Fibroblast of lung (primary cell): ENCODE data around the gene PXYLP1. TPM values are rescaled to one million over a fixed set of nuclear protein-coding genes. Genes with fewer than 3 reads are reported as not detected.
A peak's percentile ranks its signal among the peaks of the same experiment; 100 is the strongest.

Experiments used
- DNase-seq, 2 donors: peaks; one replicate each; pipeline versions ENCODE4 v3.0.0 to v3.0.0-alpha.2; 2010; ENCODE audit warnings: low read depth in 2 of 2
- H2AFZ ChIP-seq: 2 replicates; pipeline ENCODE4 v1.5.1; 2012; ENCODE audit warnings: low read length, control low read depth, inconsistent platforms
- H3K27ac ChIP-seq: 2 replicates; pipeline ENCODE4 v1.5.1; 2011; ENCODE audit warnings: low read length, control low read depth; ENCODE audit not compliant: insufficient read depth
- H3K27me3 ChIP-seq: 2 replicates; pipeline ENCODE4 v1.5.1; 2011; ENCODE audit warnings: mild to moderate bottlenecking, low read length; ENCODE audit not compliant: control insufficient read depth, insufficient read depth
- H3K36me3 ChIP-seq: 2 replicates; pipeline ENCODE4 v1.5.1; 2011; ENCODE audit warnings: low read length; ENCODE audit not compliant: control insufficient read depth, insufficient read depth
- H3K4me1 ChIP-seq: 2 replicates; pipeline ENCODE4 v1.5.1; 2011; ENCODE audit warnings: low read length; ENCODE audit not compliant: control insufficient read depth, insufficient read depth; ENCODE audit errors: extremely low read depth
- H3K4me2 ChIP-seq: 2 replicates; pipeline ENCODE4 v1.5.1; 2011; ENCODE audit warnings: low read length, control low read depth; ENCODE audit not compliant: insufficient read depth; ENCODE audit errors: extremely low read depth
- H3K4me3 ChIP-seq, 4 experiments: fragments of 200-600 bp in 1 of 4; sonication (generic) in 1 of 4; replicated peaks in 1 of 4; 2 replicates each; pipeline ENCODE4 v1.5.1; 2011 to 2016; ENCODE audit warnings: low read length in 4 of 4, low read depth in 3 of 4, mild to moderate bottlenecking in 3 of 4, control low read depth in 2 of 4, inconsistent platforms in 1 of 4, mixed read lengths in 1 of 4; ENCODE audit not compliant: insufficient read depth in 1 of 4; ENCODE audit errors: control extremely low read depth in 1 of 4
- H3K79me2 ChIP-seq: 2 replicates; pipeline ENCODE4 v1.5.1; 2012; ENCODE audit warnings: mild to moderate bottlenecking, low read length, inconsistent platforms; ENCODE audit not compliant: control insufficient read depth, insufficient read depth
- H3K9ac ChIP-seq: 2 replicates; pipeline ENCODE4 v1.5.1; 2011; ENCODE audit warnings: mild to moderate bottlenecking, low read length, control low read depth; ENCODE audit not compliant: insufficient read depth
- H3K9me3 ChIP-seq: 2 replicates; pipeline ENCODE4 v1.5.1; 2012; ENCODE audit warnings: low read depth, low read length; ENCODE audit not compliant: control insufficient read depth, insufficient read depth
- H4K20me1 ChIP-seq: 2 replicates; pipeline ENCODE4 v1.5.1; 2011; ENCODE audit warnings: low read length; ENCODE audit not compliant: control insufficient read depth, insufficient read depth; ENCODE audit errors: extremely low read depth
- EZH2 ChIP-seq: IDR thresholded peaks from 2 replicates; pipeline ENCODE4 v1.5.1; 2012; ENCODE audit warnings: low read length, control low read depth, mild to moderate bottlenecking; ENCODE audit errors: missing control alignments
- polyA plus RNA-seq, 2 donors: library from polyadenylated mRNA; depleted of rRNA in 1 of 2; stranded (reverse) in 1 of 2; unstranded in 1 of 2; fragments of >200 nt; gene quantifications; 2 replicates each; pipeline ENCODE4 v1.2.1, GENCODE V29; 2011 to 2012; ENCODE audit warnings: missing spikeins in 1 of 2
- total RNA-seq: library from RNA; depleted of rRNA; stranded (reverse); fragments of >200 nt; gene quantifications from 2 replicates; pipeline ENCODE4 v1.2.1, GENCODE V29; 2014
- TF ChIP-seq, protein P1 (sequence below), 2 donors: IDR thresholded peaks in 1 of 2; conservative IDR thresholded peaks in 1 of 2; 1 replicate in 1 of 2; 2 replicates in 1 of 2; pipeline ENCODE4 v1.5.1; 2011 to 2012; ENCODE audit warnings: low read length in 2 of 2, control low read depth in 1 of 2, inconsistent platforms in 1 of 2, low read depth in 1 of 2, mild to moderate bottlenecking in 1 of 2

The PXYLP1 gene
- total and polyA plus RNA-seq, 2 donors (not counting 1 experiment from before 2014, with no cell fraction given), result 5.1 to 7.0 TPM

DNA sequence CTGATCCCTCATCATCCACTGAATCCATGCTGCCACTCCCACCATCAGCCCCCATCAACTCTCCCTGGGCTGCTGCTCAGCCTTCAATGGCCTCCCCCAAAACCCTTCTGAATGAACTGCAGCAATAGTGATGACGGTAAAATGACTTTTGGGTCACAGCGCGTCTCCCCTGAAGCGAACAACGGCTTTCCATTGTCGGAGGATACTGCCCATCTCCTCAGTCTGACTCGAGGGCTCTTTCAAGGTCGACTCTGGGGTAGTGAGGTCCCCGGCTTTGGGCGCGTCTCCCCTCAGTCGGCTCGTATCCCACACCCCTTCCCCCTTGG, 79.5 kb downstream of the PXYLP1 start:
- Histone ChIP-seq H3K27me3 (no peaks in the 10 kb centered on the region), H3K4me1 (peaks cover 4% of the 10 kb centered on the region), H2AFZ (peak overlapping the region; percentile 90), H3K9me3 (no peaks in the 10 kb centered on the region), H3K36me3 (no peaks in the 10 kb centered on the region), H3K9ac (peak overlapping the region; percentile 58), H4K20me1 (no peaks in the 10 kb centered on the region), H3K4me2 (peak overlapping the region; percentile 85), H3K27ac (peak overlapping the region; percentile 40), H3K4me3 (peak overlapping the region; percentile 49 to 86 (median 70)), H3K79me2 (no peaks in the 10 kb centered on the region)
- no peak for DNase-seq
- TF ChIP-seq, protein P1, sequence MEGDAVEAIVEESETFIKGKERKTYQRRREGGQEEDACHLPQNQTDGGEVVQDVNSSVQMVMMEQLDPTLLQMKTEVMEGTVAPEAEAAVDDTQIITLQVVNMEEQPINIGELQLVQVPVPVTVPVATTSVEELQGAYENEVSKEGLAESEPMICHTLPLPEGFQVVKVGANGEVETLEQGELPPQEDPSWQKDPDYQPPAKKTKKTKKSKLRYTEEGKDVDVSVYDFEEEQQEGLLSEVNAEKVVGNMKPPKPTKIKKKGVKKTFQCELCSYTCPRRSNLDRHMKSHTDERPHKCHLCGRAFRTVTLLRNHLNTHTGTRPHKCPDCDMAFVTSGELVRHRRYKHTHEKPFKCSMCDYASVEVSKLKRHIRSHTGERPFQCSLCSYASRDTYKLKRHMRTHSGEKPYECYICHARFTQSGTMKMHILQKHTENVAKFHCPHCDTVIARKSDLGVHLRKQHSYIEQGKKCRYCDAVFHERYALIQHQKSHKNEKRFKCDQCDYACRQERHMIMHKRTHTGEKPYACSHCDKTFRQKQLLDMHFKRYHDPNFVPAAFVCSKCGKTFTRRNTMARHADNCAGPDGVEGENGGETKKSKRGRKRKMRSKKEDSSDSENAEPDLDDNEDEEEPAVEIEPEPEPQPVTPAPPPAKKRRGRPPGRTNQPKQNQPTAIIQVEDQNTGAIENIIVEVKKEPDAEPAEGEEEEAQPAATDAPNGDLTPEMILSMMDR (conservative IDR thresholded peaks at IDR 0.05 in 1 of 2, IDR thresholded peaks at IDR 0.05 in 1 of 2; ENCODE audit: low read depth in 1 of 2, low read length in 2 of 2), result no peak
- no peak for TF ChIP-seq EZH2

DNA sequence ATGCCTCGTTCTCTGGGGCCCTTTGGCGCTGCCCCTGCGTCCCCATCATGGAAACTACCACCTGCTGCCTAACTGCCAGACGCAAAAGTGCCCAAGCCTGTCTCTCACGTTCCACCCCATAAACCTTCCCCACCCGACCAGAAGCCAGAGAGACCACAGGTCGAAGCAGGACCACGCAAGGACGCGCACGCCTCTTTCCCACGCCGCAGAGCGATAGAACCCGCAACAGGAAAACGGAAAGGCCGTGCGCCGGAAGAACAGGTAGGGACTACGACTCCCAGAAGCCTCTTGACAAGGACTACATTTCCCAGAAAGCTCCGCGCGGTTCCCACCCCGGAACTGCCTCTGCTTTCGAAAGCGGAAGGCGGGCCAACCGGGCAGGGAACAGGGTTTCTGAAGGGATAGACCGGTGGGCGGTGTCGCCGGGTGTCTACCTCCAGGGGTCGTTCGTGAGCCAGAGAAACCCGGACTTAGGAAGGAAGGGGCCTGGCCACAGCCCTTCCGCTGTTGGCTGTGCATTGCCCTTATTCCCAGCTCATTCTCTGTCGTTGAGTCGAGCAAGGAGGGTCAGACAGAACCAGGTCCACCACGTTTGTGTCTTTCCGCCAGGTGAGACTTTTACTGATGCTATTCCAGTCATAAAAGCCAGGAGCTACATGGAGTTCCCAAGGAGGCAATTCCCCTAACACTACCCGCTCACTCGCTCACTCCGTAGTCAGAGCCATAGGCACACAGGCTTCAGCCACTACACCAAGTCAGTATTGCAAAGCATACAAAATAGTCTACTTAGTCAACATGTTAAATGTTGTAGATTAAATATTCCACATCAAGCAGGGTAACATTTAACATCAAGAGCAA, 80.1 kb downstream of the PXYLP1 start:
- Histone ChIP-seq H4K20me1 (no peaks in the 10 kb centered on the region), H3K9me3 (no peaks in the 10 kb centered on the region), H2AFZ (peak overlapping the region; percentile 90), H3K9ac (peak overlapping the region; percentile 58), H3K4me2 (peak overlapping the region; percentile 85), H3K27ac (peak overlapping the region; percentile 58), H3K4me1 (peaks cover under 1% of the 10 kb centered on the region), H3K27me3 (no peaks in the 10 kb centered on the region), H3K4me3 (peak overlapping the region; percentile 49 to 86 (median 70)), H3K36me3 (no peaks in the 10 kb centered on the region), H3K79me2 (no peaks in the 10 kb centered on the region)
- no peak for TF ChIP-seq EZH2
- TF ChIP-seq, protein P1 (conservative IDR thresholded peaks at IDR 0.05 in 1 of 2, IDR thresholded peaks at IDR 0.05 in 1 of 2; ENCODE audit: low read depth in 1 of 2, low read length in 2 of 2), result peak; percentile 58 to 72
- peak; percentile 96 to 98 for DNase-seq

DNA sequence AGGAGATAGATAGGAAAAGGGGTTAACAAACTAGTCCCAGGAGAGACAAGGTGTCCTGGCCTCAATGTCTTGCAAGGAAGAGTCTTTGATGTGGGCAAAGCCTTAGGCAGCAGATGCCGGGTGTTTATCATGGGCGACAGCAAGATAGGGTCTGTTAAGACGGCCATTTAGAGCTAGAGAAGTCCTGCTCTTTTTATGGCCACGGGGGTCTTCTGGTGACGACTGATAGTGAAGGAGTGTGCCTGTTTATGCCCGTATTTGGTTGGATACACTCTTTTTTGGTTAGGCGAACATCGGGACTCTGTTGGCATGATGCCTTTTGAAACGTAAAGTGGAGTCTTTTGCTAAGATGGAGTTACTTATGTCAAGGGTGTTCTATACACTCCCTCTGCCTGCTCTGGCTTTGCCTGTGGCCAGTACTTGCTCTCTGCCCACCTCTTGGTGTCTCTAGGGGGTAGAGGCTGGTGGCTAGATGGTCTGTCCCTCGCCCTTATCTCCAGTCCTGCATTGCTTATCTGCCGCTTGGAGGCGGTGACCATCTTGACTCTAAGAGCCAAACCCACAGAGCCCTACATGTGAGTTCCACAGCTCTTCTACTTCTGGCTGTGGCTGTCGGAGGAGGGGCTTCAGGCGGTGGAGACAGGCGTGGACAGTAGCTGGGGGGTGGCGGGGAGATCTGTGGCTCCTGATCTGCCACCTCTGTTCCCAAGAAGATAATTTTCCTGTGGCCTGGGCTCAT, 80.9 kb downstream of the PXYLP1 start:
- H3K4me1 ChIP-seq, result no peaks in the 10 kb centered on the region
- H3K27me3 ChIP-seq, result no peaks in the 10 kb centered on the region
- peak overlapping the region in 3 of 4 experiments; percentile 36 to 86 (median 69) for H3K4me3 ChIP-seq
- H3K79me2 ChIP-seq, result no peaks in the 10 kb centered on the region
- peak overlapping the region; percentile 58 for H3K27ac ChIP-seq
- no peak for TF ChIP-seq EZH2
- TF ChIP-seq, protein P1 (conservative IDR thresholded peaks at IDR 0.05 in 1 of 2, IDR thresholded peaks at IDR 0.05 in 1 of 2; ENCODE audit: low read depth in 1 of 2, low read length in 2 of 2), result no peak
- no peaks in the 10 kb centered on the region for H4K20me1 ChIP-seq
- H2AFZ ChIP-seq, result peak overlapping the region; percentile 78
- no peaks in the 10 kb centered on the region for H3K9me3 ChIP-seq
- peak overlapping the region; percentile 57 for H3K4me2 ChIP-seq
- no peak for DNase-seq
- no peak overlapping the region for H3K9ac ChIP-seq
- no peaks in the 10 kb centered on the region for H3K36me3 ChIP-seq
